OCI-LY3 (cell line): Measurements from ENCODE around the gene ARHGAP25.

Experiments
- H2AFZ ChIP-seq: fragments of 200-600, 300-600 bp; shearing (Covaris generic); 2 replicates; pipeline ENCODE4 v1.6.0; 2014; ENCODE audit warnings: antibody characterized with exemption, low read depth, low read length
- H3K27ac ChIP-seq: fragments of 200-600, 300-600 bp; sonication (generic); 2 replicates; pipeline ENCODE4 v1.5.1; 2014; ENCODE audit warnings: mild to moderate bottlenecking, low read length, moderate library complexity, mixed read lengths
- H3K27me3 ChIP-seq: fragments of 200-600, 300-600 bp; sonication (generic); 2 replicates; pipeline ENCODE4 v1.6.1; 2014; ENCODE audit warnings: low read depth, low read length, mixed read lengths
- H3K36me3 ChIP-seq: fragments of 200-600, 300-600 bp; sonication (generic); replicated peaks from 2 replicates; pipeline ENCODE3; 2014; ENCODE audit warnings: low read depth, low read length, mixed read lengths
- H3K4me1 ChIP-seq: fragments of 300-600, 200-600 bp; sonication (generic); 2 replicates; pipeline ENCODE4 v1.6.1; 2014; ENCODE audit warnings: low read length, mixed read lengths
- H3K4me2 ChIP-seq: fragments of 200-600, 300-600 bp; sonication (generic); 2 replicates; pipeline ENCODE4 v1.6.1; 2014; ENCODE audit warnings: low read length, mixed read lengths
- H3K4me3 ChIP-seq: fragments of 300-600, 200-600 bp; sonication (generic); 2 replicates; pipeline ENCODE4 v1.5.1; 2014; ENCODE audit warnings: antibody characterized with exemption, mild to moderate bottlenecking, low read length, moderate library complexity
- H3K79me2 ChIP-seq: fragments of 300-600, 200-600 bp; shearing (Covaris generic); 2 replicates; pipeline ENCODE4 v1.6.1; 2014; ENCODE audit warnings: mild to moderate bottlenecking, low read length, mixed read lengths
- H3K9ac ChIP-seq: fragments of 300-600, 200-600 bp; shearing (Covaris generic); 2 replicates; pipeline ENCODE4 v1.6.0; 2014; ENCODE audit warnings: mild to moderate bottlenecking, low read length, moderate library complexity
- H3K9me3 ChIP-seq: fragments of 200-600, 300-600 bp; shearing (Covaris generic); 2 replicates; pipeline ENCODE4 v1.6.1; 2014; ENCODE audit warnings: low read length, mixed read lengths; ENCODE audit not compliant: insufficient read depth
- H4K20me1 ChIP-seq: fragments of 200-600, 300-600 bp; sonication (generic); 2 replicates; pipeline ENCODE4 v1.6.1; 2016; ENCODE audit warnings: low read length, mixed read lengths; ENCODE audit not compliant: insufficient read depth
- EZH2phosphoT487 ChIP-seq: fragments of 200-600 bp; shearing (Covaris generic); IDR thresholded peaks from 2 replicates; pipeline ENCODE4 v1.6.1; 2018; ENCODE audit warnings: antibody characterized with exemption, mixed run types, low read depth
- TF ChIP-seq, protein P1 (sequence below): fragments of 200-600, 300-600 bp; sonication (generic); IDR thresholded peaks from 2 replicates; pipeline ENCODE4 v1.5.1; 2014; ENCODE audit warnings: antibody characterized with exemption, low read length, low read depth

Gene ARHGAP25

DNA sequence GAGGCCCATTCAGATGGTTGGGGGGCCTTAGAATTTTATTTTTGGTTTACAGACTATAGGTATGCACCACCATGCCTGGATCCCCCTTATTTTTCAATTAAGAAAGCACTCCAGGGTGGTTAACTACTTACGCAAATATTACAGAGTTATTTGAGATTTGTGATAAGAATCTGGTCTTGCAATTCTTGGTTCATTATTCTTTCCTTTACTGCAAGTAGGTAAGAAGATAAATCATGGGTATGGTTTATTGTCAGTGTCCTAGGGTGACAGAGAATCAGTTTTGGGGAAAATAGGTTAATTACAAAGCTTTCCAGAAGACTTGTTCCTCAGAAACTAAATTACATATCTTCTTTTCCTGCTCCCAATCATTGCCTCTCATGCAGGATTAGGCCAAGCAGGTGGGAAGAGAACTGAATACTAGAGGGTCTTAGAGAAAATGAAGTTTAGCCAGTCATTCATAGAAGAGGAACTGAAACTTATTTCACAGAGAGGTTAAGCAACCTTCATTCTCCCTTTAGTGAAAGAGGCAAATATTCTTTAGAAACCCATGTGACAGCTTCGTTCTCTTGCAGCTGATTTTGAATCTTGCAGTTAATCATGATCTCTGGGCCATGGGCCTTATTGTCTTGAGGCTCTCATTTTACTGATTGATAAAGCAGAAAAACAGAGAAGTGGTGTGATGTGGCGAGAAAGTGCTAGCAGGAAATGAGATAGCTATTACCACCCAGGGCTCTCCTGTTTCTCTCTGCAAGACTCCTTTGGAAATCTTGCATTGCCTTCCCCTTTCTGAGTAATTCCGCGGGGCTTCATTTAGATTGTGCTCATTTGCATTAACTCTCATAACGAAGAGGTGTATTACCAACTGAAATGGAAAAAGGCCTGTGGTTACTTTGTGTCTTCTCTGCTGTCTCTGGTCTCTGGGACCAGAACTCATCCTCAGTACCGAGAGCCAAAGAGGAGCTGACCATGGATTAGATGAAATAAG lies 44.8 kb upstream of the ARHGAP25 start:
- Histone ChIP-seq H3K36me3 (no peaks in the 10 kb centered on the region), H3K9me3 (no peaks in the 10 kb centered on the region), H3K79me2 (no peaks in the 10 kb centered on the region), H3K27me3 (no peaks in the 10 kb centered on the region), H3K9ac (peak overlapping the region; percentile 77), H2AFZ (no peak overlapping the region), H4K20me1 (no peaks in the 10 kb centered on the region), H3K4me2 (peak overlapping the region; percentile 88), H3K4me1 (peaks cover 61% of the 10 kb centered on the region), H3K4me3 (peak overlapping the region; percentile 65), H3K27ac (peak overlapping the region; percentile 98)
- TF ChIP-seq, protein P1, sequence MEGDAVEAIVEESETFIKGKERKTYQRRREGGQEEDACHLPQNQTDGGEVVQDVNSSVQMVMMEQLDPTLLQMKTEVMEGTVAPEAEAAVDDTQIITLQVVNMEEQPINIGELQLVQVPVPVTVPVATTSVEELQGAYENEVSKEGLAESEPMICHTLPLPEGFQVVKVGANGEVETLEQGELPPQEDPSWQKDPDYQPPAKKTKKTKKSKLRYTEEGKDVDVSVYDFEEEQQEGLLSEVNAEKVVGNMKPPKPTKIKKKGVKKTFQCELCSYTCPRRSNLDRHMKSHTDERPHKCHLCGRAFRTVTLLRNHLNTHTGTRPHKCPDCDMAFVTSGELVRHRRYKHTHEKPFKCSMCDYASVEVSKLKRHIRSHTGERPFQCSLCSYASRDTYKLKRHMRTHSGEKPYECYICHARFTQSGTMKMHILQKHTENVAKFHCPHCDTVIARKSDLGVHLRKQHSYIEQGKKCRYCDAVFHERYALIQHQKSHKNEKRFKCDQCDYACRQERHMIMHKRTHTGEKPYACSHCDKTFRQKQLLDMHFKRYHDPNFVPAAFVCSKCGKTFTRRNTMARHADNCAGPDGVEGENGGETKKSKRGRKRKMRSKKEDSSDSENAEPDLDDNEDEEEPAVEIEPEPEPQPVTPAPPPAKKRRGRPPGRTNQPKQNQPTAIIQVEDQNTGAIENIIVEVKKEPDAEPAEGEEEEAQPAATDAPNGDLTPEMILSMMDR = no peak
- no peak for TF ChIP-seq EZH2phosphoT487

DNA sequence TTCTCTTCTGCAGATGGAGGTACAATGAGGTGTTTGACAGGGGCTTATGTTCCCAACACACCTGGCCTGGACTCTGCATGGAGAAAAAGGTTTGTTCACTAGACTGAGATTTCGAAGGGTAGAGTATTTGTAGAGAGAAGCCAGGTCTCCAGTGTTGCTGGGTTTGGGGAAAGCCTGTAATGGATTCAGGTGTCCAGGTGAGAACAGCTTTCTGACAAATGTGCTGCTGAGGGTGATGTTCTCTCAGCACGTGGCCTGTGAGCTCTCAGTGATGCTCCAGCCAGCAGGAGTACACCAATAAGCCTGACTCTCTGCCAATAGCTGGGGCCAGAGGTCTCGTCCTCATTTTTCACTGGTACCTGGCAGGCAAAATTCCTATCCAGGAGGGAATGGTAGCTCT lies 43.8 kb upstream of the ARHGAP25 start:
- Histone ChIP-seq H4K20me1 (no peaks in the 10 kb centered on the region), H3K4me3 (peak overlapping the region; percentile 65), H3K4me1 (peaks cover 61% of the 10 kb centered on the region), H3K36me3 (no peaks in the 10 kb centered on the region), H3K9ac (peak overlapping the region; percentile 77), H3K4me2 (peak overlapping the region; percentile 88), H3K27me3 (no peaks in the 10 kb centered on the region), H3K27ac (peak overlapping the region; percentile 98), H3K9me3 (peaks cover 3% of the 10 kb centered on the region; the same call in 1 of the 2 replicates), H2AFZ (no peak overlapping the region), H3K79me2 (no peaks in the 10 kb centered on the region)
- TF ChIP-seq, protein P1 = no peak
- no peak for TF ChIP-seq EZH2phosphoT487

DNA sequence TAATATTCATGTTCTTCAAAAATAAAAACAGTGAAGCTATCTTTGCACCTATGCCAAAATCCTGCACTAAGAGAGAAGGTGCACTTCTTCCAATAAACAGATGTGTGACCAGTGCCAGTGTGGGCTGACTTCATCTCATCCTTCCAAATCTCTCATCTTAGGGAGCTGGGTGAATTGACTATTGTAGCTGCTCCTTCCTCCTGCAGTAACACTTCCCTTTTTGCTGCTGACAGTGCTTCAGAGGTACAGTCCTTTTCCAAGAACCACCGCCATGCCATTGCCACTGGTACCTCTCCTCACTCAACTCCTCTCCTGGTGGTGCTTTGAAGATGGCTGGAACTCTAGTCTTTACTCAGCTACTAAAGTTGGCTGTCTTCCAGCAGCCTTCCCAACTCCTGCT lies 42.1 kb upstream of the ARHGAP25 start:
- Histone ChIP-seq H3K4me1 (peaks cover 61% of the 10 kb centered on the region), H3K4me2 (peak overlapping the region; percentile 10; the same call in 1 of the 2 replicates), H3K27ac (no peak overlapping the region), H3K9ac (no peak overlapping the region), H4K20me1 (no peaks in the 10 kb centered on the region), H3K79me2 (no peaks in the 10 kb centered on the region), H3K27me3 (no peaks in the 10 kb centered on the region), H3K4me3 (no peak overlapping the region), H3K9me3 (peaks cover 7% of the 10 kb centered on the region), H2AFZ (0 out of 2 replicates have a peak overlapping the region, but pooled peaks have one; percentile 23), H3K36me3 (no peaks in the 10 kb centered on the region)
- TF ChIP-seq, protein P1 = no peak
- TF ChIP-seq EZH2phosphoT487 = no peak

DNA sequence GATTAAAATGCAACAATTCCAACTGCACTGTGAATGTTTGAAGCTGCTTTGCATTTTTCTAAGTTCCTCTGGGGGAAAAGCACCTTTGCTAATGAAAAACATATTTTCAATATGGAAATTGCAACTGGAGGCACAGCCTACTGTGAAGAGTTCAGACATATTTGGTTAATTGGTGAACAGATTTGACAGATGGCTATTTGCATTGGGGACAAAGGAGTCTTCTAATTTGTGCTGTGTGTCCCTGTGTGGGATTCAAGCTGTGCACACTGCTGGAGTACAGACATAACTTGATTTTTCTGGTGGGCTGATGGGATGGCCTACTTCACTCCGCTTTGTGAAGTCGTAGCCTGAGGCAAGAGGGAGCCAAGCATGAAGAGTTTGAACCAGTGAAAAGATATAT lies 40.7 kb upstream of the ARHGAP25 start:
- H2AFZ ChIP-seq = no peak overlapping the region
- H3K4me2 ChIP-seq = no peak overlapping the region

More for the DNA sequence above, 40.7 kb upstream of the ARHGAP25 start:
- H3K36me3 ChIP-seq = no peaks in the 10 kb centered on the region
- H3K27me3 ChIP-seq = no peaks in the 10 kb centered on the region
- TF ChIP-seq, protein P1 = no peak
- no peak for TF ChIP-seq EZH2phosphoT487
- H3K4me3 ChIP-seq = no peak overlapping the region
- H3K79me2 ChIP-seq = no peaks in the 10 kb centered on the region
- H3K9me3 ChIP-seq = peaks cover 7% of the 10 kb centered on the region
- no peak overlapping the region for H3K9ac ChIP-seq
- peaks cover 54% of the 10 kb centered on the region for H3K4me1 ChIP-seq
- H3K27ac ChIP-seq = no peak overlapping the region
- H4K20me1 ChIP-seq = no peaks in the 10 kb centered on the region
